IMR-90 (cell line): ENCODE data around the gene MAP1LC3B2. TPM values are rescaled to one million over a fixed set of nuclear protein-coding genes. Genes with fewer than 3 reads are reported as not detected.

ENCODE experiments used
- ATAC-seq: fragments of 200-7000 bp; cut with Tn5 transposase; 2 replicates; pipeline ENCODE4 v1.9.1; 2020; ENCODE audit warnings: low read depth, mild to moderate bottlenecking, moderate library complexity
- BruUV-seq: library from RNA; stranded (reverse); fragments of 400-500 nt; replicated peaks from 2 replicates; lab custom pipeline; 2021; lab: Mats Ljungman, UMichigan
- CTCF ChIA-PET: fragments of 300-600 bp; formaldehyde crosslinking; extraction: SDS; loops from one replicate; lab custom pipeline; 2021; ENCODE audit warnings: antibody characterized with exemption; lab: Yijun Ruan, JAX
- POLR2A ChIA-PET: fragments of 300-600 bp; sonication (Branson Sonifier 250); formaldehyde crosslinking; loops from one replicate; lab custom pipeline; 2022; ENCODE audit warnings: antibody characterized with exemption; ENCODE audit not compliant: unreplicated experiment; lab: Charles Lee
- DNase-seq: peaks from one replicate; pipeline ENCODE4 v3.0.0; 2013
- H2AFZ ChIP-seq: replicated peaks from 2 replicates; pipeline ENCODE3; 2013; ENCODE audit warnings: low read length, mild to moderate bottlenecking; ENCODE audit not compliant: poor library complexity
- H2AK5ac ChIP-seq: 2 replicates; pipeline ENCODE4 v1.6.1; 2013; ENCODE audit warnings: low read depth, low read length, inconsistent platforms
- H2AK9ac ChIP-seq: replicated peaks from 2 replicates; pipeline ENCODE3; 2013; ENCODE audit warnings: mild to moderate bottlenecking, low read depth, low read length, moderate library complexity; ENCODE audit not compliant: poor library complexity
- H2BK120ac ChIP-seq: 2 replicates; pipeline ENCODE4 v1.6.1; 2013; ENCODE audit warnings: low read depth, low read length, inconsistent platforms
- H2BK15ac ChIP-seq: 3 replicates; pipeline ENCODE4 v1.6.1; 2013; ENCODE audit warnings: low read depth, low read length, inconsistent platforms
- H2BK20ac ChIP-seq: 2 replicates; pipeline ENCODE4 v1.6.1; 2013; ENCODE audit warnings: low read depth, mild to moderate bottlenecking, inconsistent platforms, low read length, moderate library complexity
- H2BK5ac ChIP-seq: 2 replicates; pipeline ENCODE4 v1.6.1; 2013; ENCODE audit warnings: mild to moderate bottlenecking, low read depth, low read length, inconsistent platforms; ENCODE audit not compliant: poor library complexity, severe bottlenecking
- H3K14ac ChIP-seq: replicated peaks from 2 replicates; pipeline ENCODE4 v1.6.1; 2013; ENCODE audit warnings: low read depth, low read length, inconsistent platforms
- H3K18ac ChIP-seq: 2 replicates; pipeline ENCODE4 v1.6.1; 2013; ENCODE audit warnings: low read depth, low read length, control low read depth
- H3K23ac ChIP-seq: 2 replicates; pipeline ENCODE4 v1.6.1; 2013; ENCODE audit warnings: low read depth, low read length, inconsistent platforms
- H3K27ac ChIP-seq: 2 replicates; pipeline ENCODE4 v1.5.1; 2013; ENCODE audit warnings: mild to moderate bottlenecking, control low read depth, low read length; ENCODE audit not compliant: insufficient read depth
- H3K27me3 ChIP-seq: 2 replicates; pipeline ENCODE4 v1.6.1; 2013; ENCODE audit warnings: low read length; ENCODE audit not compliant: control insufficient read depth, insufficient read depth
- H3K36me3 ChIP-seq: 2 replicates; pipeline ENCODE4 v1.6.1; 2013; ENCODE audit warnings: low read length, mixed read lengths; ENCODE audit not compliant: control insufficient read depth, insufficient read depth
- H3K4ac ChIP-seq: 2 replicates; pipeline ENCODE4 v1.6.1; 2013; ENCODE audit warnings: low read depth, low read length, inconsistent platforms
- H3K4me1 ChIP-seq: 2 replicates; pipeline ENCODE4 v1.6.1; 2013; ENCODE audit warnings: low read length, mixed read lengths; ENCODE audit not compliant: control insufficient read depth, insufficient read depth
- H3K4me2 ChIP-seq: 2 replicates; pipeline ENCODE4 v1.6.1; 2013; ENCODE audit warnings: low read depth, mild to moderate bottlenecking, control low read depth, low read length, moderate library complexity
- H3K4me3 ChIP-seq: 2 replicates; pipeline ENCODE4 v1.5.1; 2013; ENCODE audit warnings: low read depth, mild to moderate bottlenecking, control low read depth, low read length, moderate library complexity; ENCODE audit not compliant: insufficient read depth
- H3K56ac ChIP-seq: 2 replicates; pipeline ENCODE4 v1.6.1; 2013; ENCODE audit warnings: low read length, inconsistent platforms; ENCODE audit not compliant: insufficient read depth; ENCODE audit errors: extremely low read depth
- H3K79me1 ChIP-seq, 2 experiments: 2 replicates each; pipeline ENCODE4 v1.6.1; 2013; ENCODE audit warnings: low read length in 2 of 2, inconsistent platforms in 1 of 2, low read depth in 1 of 2
- H3K9ac ChIP-seq: 2 replicates; pipeline ENCODE4 v1.6.1; 2013; ENCODE audit warnings: low read depth, low read length, control low read depth
- H3K9me1 ChIP-seq: 2 replicates; pipeline ENCODE4 v1.6.1; 2013; ENCODE audit warnings: low read length, inconsistent platforms; ENCODE audit not compliant: insufficient read depth
- H3K9me3 ChIP-seq: 2 replicates; pipeline ENCODE4 v1.6.1; 2013; ENCODE audit warnings: low read length; ENCODE audit not compliant: control insufficient read depth, insufficient read depth
- H4K20me1 ChIP-seq: 2 replicates; pipeline ENCODE4 v1.6.1; 2013; ENCODE audit warnings: low read length, inconsistent platforms; ENCODE audit not compliant: insufficient read depth
- H4K5ac ChIP-seq: 2 replicates; pipeline ENCODE4 v1.6.1; 2013; ENCODE audit warnings: mild to moderate bottlenecking, low read depth, low read length, control low read depth
- H4K8ac ChIP-seq, 2 experiments: 2 replicates each; pipeline ENCODE4 v1.6.1; 2013; ENCODE audit warnings: low read depth in 2 of 2, low read length in 2 of 2, control low read depth in 1 of 2, inconsistent platforms in 1 of 2
- H4K91ac ChIP-seq: 2 replicates; pipeline ENCODE4 v1.6.1; 2013; ENCODE audit warnings: low read depth, low read length, inconsistent platforms; ENCODE audit not compliant: insufficient read depth
- BHLHE40 ChIP-seq: fragments of 150-350 bp; IDR thresholded peaks from 2 replicates; pipeline ENCODE4 v1.6.1; 2016; ENCODE audit warnings: mild to moderate bottlenecking, low read depth, low read length
- CEBPB ChIP-seq: IDR thresholded peaks from 2 replicates; pipeline ENCODE4 v1.6.1; 2012; ENCODE audit warnings: low read depth, low read length, improper control_type of control experiment
- CHD1 ChIP-seq: IDR thresholded peaks from 2 replicates; pipeline ENCODE4 v1.6.1; 2012; ENCODE audit warnings: low read depth, low read length, improper control_type of control experiment
- CTCF ChIP-seq: conservative IDR thresholded peaks from 2 replicates; pipeline ENCODE4 v1.5.1; 2012; ENCODE audit warnings: mild to moderate bottlenecking, low read depth, low read length, improper control_type of control experiment
- ELK1 ChIP-seq: fragments of 150-350 bp; IDR thresholded peaks from 2 replicates; pipeline ENCODE4 v1.6.1; 2016; ENCODE audit warnings: low read depth, mild to moderate bottlenecking, low read length, moderate library complexity, borderline replicate concordance
- FOS ChIP-seq: fragments of 150-350 bp; IDR thresholded peaks from 2 replicates; pipeline ENCODE4 v1.6.1; 2016; ENCODE audit warnings: low read depth, low read length
- MAFK ChIP-seq: IDR thresholded peaks from 2 replicates; pipeline ENCODE4 v1.6.1; 2012; ENCODE audit warnings: low read depth, low read length, improper control_type of control experiment
- MAZ ChIP-seq: IDR thresholded peaks from 2 replicates; pipeline ENCODE4 v1.6.1; 2012; ENCODE audit warnings: low read depth, mild to moderate bottlenecking, low read length, improper control_type of control experiment, moderate library complexity, borderline replicate concordance
- MXI1 ChIP-seq: IDR thresholded peaks from 2 replicates; pipeline ENCODE4 v1.6.1; 2012; ENCODE audit warnings: low read depth, mild to moderate bottlenecking, low read length, moderate library complexity, borderline replicate concordance
- NFE2L2 ChIP-seq: fragments of 150-350 bp; IDR thresholded peaks from 2 replicates; pipeline ENCODE4 v1.6.1; 2016; ENCODE audit warnings: low read depth, mild to moderate bottlenecking, low read length
- POLR2A ChIP-seq: IDR thresholded peaks from 2 replicates; pipeline ENCODE4 v1.6.1; 2012; ENCODE audit warnings: mild to moderate bottlenecking, low read depth, low read length
- RAD21 ChIP-seq: IDR thresholded peaks from 2 replicates; pipeline ENCODE4 v1.6.1; 2012; ENCODE audit warnings: low read length, improper control_type of control experiment
- RCOR1 ChIP-seq: IDR thresholded peaks from 2 replicates; pipeline ENCODE4 v1.6.1; 2012; ENCODE audit warnings: mild to moderate bottlenecking, low read length, improper control_type of control experiment; ENCODE audit not compliant: insufficient replicate concordance
- RFX5 ChIP-seq: IDR thresholded peaks from 2 replicates; pipeline ENCODE4 v1.8.0; 2012; ENCODE audit warnings: low read depth, mild to moderate bottlenecking, low read length, moderate library complexity
- SMC3 ChIP-seq: fragments of 150-350 bp; IDR thresholded peaks from 2 replicates; pipeline ENCODE4 v1.6.1; 2016; ENCODE audit warnings: low read depth, mild to moderate bottlenecking, antibody characterized with exemption, low read length, moderate library complexity
- USF2 ChIP-seq: fragments of 150-350 bp; IDR thresholded peaks from 2 replicates; pipeline ENCODE4 v1.6.1; 2017; ENCODE audit warnings: mild to moderate bottlenecking, antibody characterized with exemption, low read length, low read depth
- WGBS, 2 experiments: methylation state at CpG; one replicate each; pipeline versions ENCODE4 v1.1.5 to v1.1.7; 2013; ENCODE audit warnings: missing lambda C conversion rate in 2 of 2; ENCODE audit not compliant: insufficient read length in 1 of 2; ENCODE audit errors: extremely low coverage in 2 of 2; 5-methylcytosine and 5-hydroxymethylcytosine counted together
- dilution Hi-C: fragments of 300-500 bp; cut with HindIII; formaldehyde crosslinking; loops from one replicate; pipeline ENCODE4 v1.14.3; 2018; ENCODE audit warnings: low sequenced_read_pairs; ENCODE audit not compliant: unreplicated experiment
- in situ Hi-C: fragments of 300-500 bp; cut with MboI; formaldehyde crosslinking; loops from 3 replicates; pipeline ENCODE4 v1.14.3; 2019; ENCODE audit warnings: low sequenced_read_pairs, inconsistent platforms, mixed read lengths
- intact Hi-C: fragments of 100-400 bp; cut with micrococcal nuclease; formaldehyde crosslinking; loops from 2 replicates; pipeline ENCODE4 v1.10.0; 2022
- polyA plus RNA-seq, 3 experiments: library from polyadenylated mRNA; depleted of rRNA; stranded (reverse); fragments of >200 nt; gene quantifications; 2 replicates each; pipeline ENCODE4 v1.2.3, GENCODE V29; 2012; ENCODE audit warnings: low replicate concordance in 1 of 3
- total RNA-seq: library from RNA; depleted of rRNA; stranded (reverse); fragments of >200 nt; gene quantifications from 2 replicates; pipeline ENCODE4 v1.2.3, GENCODE V29; 2012

The MAP1LC3B2 gene
- total and polyA plus RNA-seq, 2 of the 4 experiments (the other 2 are of a cell fraction), result 1.4 TPM; not detected in 1

GRCh38 chr12:116515684-116516083 lies 43.5 kb upstream of the MAP1LC3B2 start:
- no peak overlapping the region for H3K4ac ChIP-seq
- no peaks in the 10 kb centered on the region for H3K4me1 ChIP-seq
- CTCF ChIA-PET, result interaction anchor here (0.6 kb wide), 1 partner anchor 62 kb away, joined by 3 read pairs; no protein-coding TSS in a partner anchor
- H3K56ac ChIP-seq, result no peak overlapping the region
- H4K8ac ChIP-seq, result no peak overlapping the region
- H3K23ac ChIP-seq, result no peak overlapping the region
- no peak overlapping the region for H3K18ac ChIP-seq
- no peak for DNase-seq
- 75% methylated on average over 2 of the region's 4 CpGs; no CpG with 5 or more reads in 1 of the 2 experiments for WGBS, 2 experiments
- no peak overlapping the region for H2BK20ac ChIP-seq
- no peak overlapping the region for H2AFZ ChIP-seq
- H4K20me1 ChIP-seq, result no peaks in the 10 kb centered on the region
- POLR2A ChIA-PET, result no interaction called here
- no peak overlapping the region for H4K5ac ChIP-seq
- H3K4me3 ChIP-seq, result no peak overlapping the region
- H3K27ac ChIP-seq, result no peak overlapping the region
- no peak for TF ChIP-seq NFE2L2
- TF ChIP-seq MAZ, result no peak
- no peak for TF ChIP-seq USF2
- TF ChIP-seq FOS, result no peak
- no peak for TF ChIP-seq ELK1
- TF ChIP-seq MAFK, result no peak
- TF ChIP-seq SMC3, result no peak
- TF ChIP-seq CHD1, result no peak
- TF ChIP-seq MXI1, result no peak
- no peak for TF ChIP-seq CTCF
- TF ChIP-seq RAD21, result no peak
- TF ChIP-seq CEBPB, result no peak
- TF ChIP-seq BHLHE40, result no peak
- TF ChIP-seq RCOR1, result no peak
- no peak for TF ChIP-seq RFX5
- no peak for TF ChIP-seq POLR2A
- intact Hi-C loops, result no loop called here
- no peak for ATAC-seq
- H2BK5ac ChIP-seq, result no peak overlapping the region
- no peak overlapping the region for H4K91ac ChIP-seq
- no peak overlapping the region for H2BK15ac ChIP-seq
- peaks cover 1% of the 10 kb centered on the region; the same call in 1 of the 2 replicates for H3K27me3 ChIP-seq
- no peak overlapping the region for H3K4me2 ChIP-seq
- no peak overlapping the region for H3K9ac ChIP-seq
- H3K79me1 ChIP-seq, result no peaks in the 10 kb centered on the region
- dilution Hi-C loops, result no loop called here
- no peak overlapping the region for H2BK120ac ChIP-seq
- no peaks in the 10 kb centered on the region for H3K9me1 ChIP-seq
- H3K36me3 ChIP-seq, result no peaks in the 10 kb centered on the region
- BruUV-seq, result no TSS peak
- H2AK5ac ChIP-seq, result no peak overlapping the region
- no peaks in the 10 kb centered on the region for H3K9me3 ChIP-seq
- H2AK9ac ChIP-seq, result no peak overlapping the region
- H3K14ac ChIP-seq, result no peak overlapping the region
- in situ Hi-C loops, result no loop called here
